ENCODE data around the gene UBAC1. TPM values are rescaled to one million over a fixed set of nuclear protein-coding genes. Genes with fewer than 3 reads are reported as not detected.

UBAC1 gene
- polyA plus RNA-seq (37.8 to 55.9 TPM (median 50.7 TPM) in 3 replicates), polyA minus RNA-seq (28.3 to 36.6 TPM (median 33.5 TPM) in 3 replicates)
- polyA plus RNA-seq (2011; ENCODE audit: low read depth), result 80.6 TPM
- 39.5 and 50.0 TPM in 2 replicates for polyA plus RNA-seq (2011; cell fraction: cytosol; rRNA removed)
- polyA plus RNA-seq (2011; cell fraction: nucleus; rRNA removed), result 36.5 and 39.7 TPM in 2 replicates
- 26.0 and 32.9 TPM in 2 replicates for polyA plus RNA-seq (2012; ENCODE audit: low replicate concordance)
- polyA minus RNA-seq (2011; cell fraction: cytosol; rRNA and poly(A)+ RNA removed), result 32.4 TPM
- polyA minus RNA-seq (2011; cell fraction: nucleus; rRNA and poly(A)+ RNA removed), result 8.9 and 11.3 TPM in 2 replicates

- TF ChIP-seq CTCF (optimal IDR thresholded peaks at IDR 0.05 in 1 of 3, IDR thresholded peaks at IDR 0.05 in 1 of 3, conservative IDR thresholded peaks at IDR 0.05 in 1 of 3; ENCODE audit: extremely low read depth in 1 of 3, insufficient read depth in 2 of 3, low read length in 3 of 3) (peak in 2 of 3 experiments; percentile 28 to 50), EZH2 (IDR thresholded peaks at IDR 0.05; ENCODE audit: low read length) (no peak)
- Histone ChIP-seq H3K4me3 (ENCODE audit: control insufficient read depth in 2 of 3, extremely low read depth in 1 of 3, insufficient read depth in 2 of 3, low read depth in 1 of 3, low read length in 3 of 3) (peak within 1 kb of the TSS; percentile 85 to 90 (median 88)), H3K79me2 (ENCODE audit: control insufficient read depth, insufficient read depth, low read length) (peaks cover 41% of the 10 kb centered on the region), H3K4me2 (ENCODE audit: control insufficient read depth, extremely low read depth, insufficient read depth, low read depth, low read length) (peak within 1 kb of the TSS; percentile 97), H3K27ac (ENCODE audit: control insufficient read depth, insufficient read depth, low read length) (peak within 1 kb of the TSS; percentile 60), H3K9me1 (ENCODE audit: control insufficient read depth, extremely low read depth, insufficient read depth, low read length) (no peaks in the 10 kb centered on the region), H3K4me1 (ENCODE audit: control insufficient read depth, extremely low read depth, insufficient read depth, low read length) (peaks cover 15% of the 10 kb centered on the region), H2AFZ (ENCODE audit: control insufficient read depth, low read length) (peak within 1 kb of the TSS; percentile 70), H4K20me1 (ENCODE audit: control insufficient read depth, extremely low read depth, insufficient read depth, low read length) (peaks cover 4% of the 10 kb centered on the region), H3K9ac (ENCODE audit: control insufficient read depth, extremely low read depth, insufficient read depth, low read length) (peak within 1 kb of the TSS; percentile 86), H3K9me3 (ENCODE audit: control insufficient read depth, low read depth, low read length) (no peaks in the 10 kb centered on the region), H3K36me3 (ENCODE audit: control insufficient read depth in 2 of 2, extremely low read depth in 1 of 2, insufficient read depth in 2 of 2, low read length in 2 of 2) (peaks cover 2 to 3% of the 10 kb centered on the region in 2 experiments), H3K27me3 (ENCODE audit: control insufficient read depth, extremely low read depth, insufficient read depth, low read length) (peaks cover 3% of the 10 kb centered on the region)
- FAIRE-seq (no peak), DNase-seq (ENCODE audit: low read depth, low spot score) (peak; percentile 49)
- dilution Hi-C loops (cut with MboI; ENCODE audit: extremely low pct_ligation_motif_present, low sequenced_read_pairs), result no loop called here
Measured at GRCh38 chr9:135961277-135961715, at the start of gene UBAC1. Gene UBAC1 (minus strand): TSS chr9:135961373. CDS start chr9:135961162, 211 bp downstream.

- Histone ChIP-seq H3K4me1 (ENCODE audit: control insufficient read depth, extremely low read depth, insufficient read depth, low read length) (no peaks in the 10 kb centered on the region), H3K27ac (ENCODE audit: control insufficient read depth, insufficient read depth, low read length) (no peak overlapping the region), H4K20me1 (ENCODE audit: control insufficient read depth, extremely low read depth, insufficient read depth, low read length) (no peaks in the 10 kb centered on the region), H3K4me3 (ENCODE audit: control insufficient read depth in 2 of 3, extremely low read depth in 1 of 3, insufficient read depth in 2 of 3, low read depth in 1 of 3, low read length in 3 of 3) (no peak overlapping the region), H3K9me1 (ENCODE audit: control insufficient read depth, extremely low read depth, insufficient read depth, low read length) (no peaks in the 10 kb centered on the region), H3K9me3 (ENCODE audit: control insufficient read depth, low read depth, low read length) (no peaks in the 10 kb centered on the region), H3K79me2 (ENCODE audit: control insufficient read depth, insufficient read depth, low read length) (peaks cover 2% of the 10 kb centered on the region), H3K4me2 (ENCODE audit: control insufficient read depth, extremely low read depth, insufficient read depth, low read depth, low read length) (no peak overlapping the region), H3K9ac (ENCODE audit: control insufficient read depth, extremely low read depth, insufficient read depth, low read length) (no peak overlapping the region), H3K36me3 (ENCODE audit: control insufficient read depth in 2 of 2, extremely low read depth in 1 of 2, insufficient read depth in 2 of 2, low read length in 2 of 2) (peaks cover 13 to 23% of the 10 kb centered on the region in 2 experiments), H2AFZ (ENCODE audit: control insufficient read depth, low read length) (no peak overlapping the region), H3K27me3 (ENCODE audit: control insufficient read depth, extremely low read depth, insufficient read depth, low read length) (no peaks in the 10 kb centered on the region)
- dilution Hi-C loops (cut with MboI; ENCODE audit: extremely low pct_ligation_motif_present, low sequenced_read_pairs), result no loop called here
- TF ChIP-seq CTCF (optimal IDR thresholded peaks at IDR 0.05 in 1 of 3, IDR thresholded peaks at IDR 0.05 in 1 of 3, conservative IDR thresholded peaks at IDR 0.05 in 1 of 3; ENCODE audit: extremely low read depth in 1 of 3, insufficient read depth in 2 of 3, low read length in 3 of 3), result no peak
- TF ChIP-seq EZH2 (IDR thresholded peaks at IDR 0.05; ENCODE audit: low read length), result no peak
- FAIRE-seq, result no peak
- no peak for DNase-seq (ENCODE audit: low read depth, low spot score)
Measured at GRCh38 chr9:136010615-136011361, 49.6 kb upstream of the UBAC1 start.
